Renal cortical epithelial cell (primary cell): ENCODE data around the gene SYT2. TPM values are rescaled to one million over a fixed set of nuclear protein-coding genes. Genes with fewer than 3 reads are reported as not detected.
A peak's percentile ranks its signal among the peaks of the same experiment; 100 is the strongest.

Source experiments
- DNase-seq: peaks from one replicate; pipeline ENCODE4 v3.0.0-alpha.2; 2011; ENCODE audit warnings: low read depth
- total RNA-seq: library from RNA; depleted of rRNA; stranded (reverse); fragments of >200 nt; gene quantifications from 2 replicates; pipeline ENCODE4 v1.2.3, GENCODE V29; 2014

Gene SYT2
- total RNA-seq, 1 donor from 2014 or later, result 0.05 TPM

DNA sequence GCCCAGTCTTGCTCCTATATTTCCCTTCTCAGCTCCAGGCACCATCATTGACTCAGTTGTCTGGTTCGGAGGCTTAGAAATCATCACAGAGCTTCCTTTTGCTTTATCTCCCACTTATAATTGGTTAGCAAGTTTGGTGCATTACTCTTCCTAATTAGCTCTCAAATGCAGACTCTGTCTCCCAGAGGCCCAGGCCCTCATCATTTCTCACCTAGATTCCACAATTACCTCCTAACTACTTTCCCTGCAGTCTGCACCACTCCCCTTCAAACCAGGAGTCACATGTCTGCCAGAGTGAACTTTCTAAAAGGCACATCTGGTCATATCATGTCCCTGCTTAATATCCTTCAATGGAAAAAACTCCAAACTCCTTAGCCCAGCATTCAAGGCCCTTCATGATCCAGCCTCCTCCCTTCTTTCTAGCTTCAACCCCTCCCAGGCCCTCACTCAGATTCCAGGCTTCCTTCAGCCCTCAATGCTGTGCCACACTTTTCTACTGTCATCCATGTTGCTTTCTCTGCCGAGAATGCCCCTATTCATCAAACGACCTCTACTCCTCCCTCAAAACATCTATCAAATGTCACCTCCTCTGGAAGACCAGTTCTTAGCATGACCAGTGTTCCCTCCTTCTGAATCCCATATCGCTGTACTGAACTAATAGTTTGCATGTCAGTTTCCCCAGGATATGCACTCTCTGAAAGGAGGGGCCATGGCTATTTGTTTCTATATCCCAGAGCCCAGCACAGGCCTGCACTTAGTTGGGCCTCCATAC is 30.7 kb downstream of the SYT2 start:
- no peak for DNase-seq

DNA sequence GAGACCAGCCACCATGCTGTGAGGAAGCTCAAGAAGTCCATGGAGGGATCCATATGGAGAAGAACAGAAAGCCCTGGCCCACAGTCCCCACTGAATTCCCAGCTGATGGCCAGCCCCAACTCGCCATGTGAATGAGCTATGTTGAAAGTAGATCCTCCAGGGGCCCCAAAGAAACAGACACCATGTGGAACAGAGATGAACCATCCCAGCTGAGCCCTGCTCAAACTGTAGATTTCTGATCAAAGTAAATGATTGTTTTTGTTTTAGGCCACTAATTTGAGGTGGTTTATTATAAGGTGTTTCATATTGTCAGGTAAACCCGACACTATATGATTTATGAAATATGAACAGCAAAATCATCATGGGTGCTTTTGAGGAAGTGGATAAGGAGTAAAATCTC is 32.8 kb downstream of the SYT2 start:
- no peak for DNase-seq

DNA sequence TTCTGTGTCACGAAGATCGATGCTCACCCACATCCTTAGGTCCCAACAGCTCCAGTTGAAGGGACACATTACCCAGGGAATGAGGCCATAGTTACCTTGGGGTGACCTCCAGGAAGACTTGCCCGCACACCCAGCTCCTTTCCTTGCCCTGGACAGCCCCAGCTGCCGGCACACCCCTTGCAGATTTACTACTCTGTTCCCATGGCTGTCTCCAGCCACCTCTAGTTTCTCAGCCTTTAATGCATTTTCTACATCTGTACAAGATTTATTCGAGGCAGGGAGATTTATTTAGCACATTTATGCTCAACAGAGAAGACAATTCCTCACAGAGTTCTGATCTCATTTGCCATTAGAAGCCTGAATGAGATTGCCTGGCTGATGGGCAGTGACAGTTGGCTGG is 36.7 kb downstream of the SYT2 start:
- no peak for DNase-seq

DNA sequence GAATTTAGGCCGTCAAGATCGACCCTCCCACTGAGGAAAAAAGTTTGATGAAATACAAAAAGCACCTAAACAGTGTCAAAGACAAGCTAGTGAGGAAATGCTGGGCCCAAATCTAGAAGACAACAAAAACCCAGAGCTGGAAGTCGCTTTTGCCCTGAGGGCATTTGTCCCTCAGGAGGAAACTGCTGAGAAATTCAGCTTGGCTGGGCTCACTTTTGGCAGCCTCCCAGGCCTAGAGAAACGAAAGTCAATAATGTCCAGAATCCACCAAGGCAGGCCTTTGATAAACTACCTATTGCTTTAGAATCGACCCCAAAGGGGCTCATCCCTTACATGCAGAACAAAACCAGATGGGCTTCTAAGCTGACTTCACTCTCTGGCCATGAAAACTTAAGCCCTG is 38.9 kb downstream of the SYT2 start:
- DNase-seq, result peak; percentile 11

DNA sequence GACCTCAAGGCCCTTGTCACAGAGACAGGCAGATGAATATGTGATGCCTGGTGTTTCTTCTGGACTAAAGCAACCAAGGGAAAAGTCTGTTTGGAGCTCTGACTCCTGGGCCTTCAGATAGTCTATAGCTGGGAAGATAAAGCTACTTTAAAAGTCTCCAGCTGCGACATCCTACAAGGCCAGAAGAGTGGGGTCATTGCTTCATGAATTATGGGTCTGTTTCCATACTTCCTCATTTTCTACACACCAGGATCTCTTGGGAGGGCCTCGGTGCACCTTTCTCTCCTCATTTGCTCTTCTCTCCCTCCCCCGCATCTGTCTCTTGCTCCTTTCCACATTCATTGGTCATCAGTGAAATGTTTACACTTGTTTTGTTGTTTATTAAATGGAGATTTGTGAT is 44.8 kb downstream of the SYT2 start:
- DNase-seq, result no peak

DNA sequence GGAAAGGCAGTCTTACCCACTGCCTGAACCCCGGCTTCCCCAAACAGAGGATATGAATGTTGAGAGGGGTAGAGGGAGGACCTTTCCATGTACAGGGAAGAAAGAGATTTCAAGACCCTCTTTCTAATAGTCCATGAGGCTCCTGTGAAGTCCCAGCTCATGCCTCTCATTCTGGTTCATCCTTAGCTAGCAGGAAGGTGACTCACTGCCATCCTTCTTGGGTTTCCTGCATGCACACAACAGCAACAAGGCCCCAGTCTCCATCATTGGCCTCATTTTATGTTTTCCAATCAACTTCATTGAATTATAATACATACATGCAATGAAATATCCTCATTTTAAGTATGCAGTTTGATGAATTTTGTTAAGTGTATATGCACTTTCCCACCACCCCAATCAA is 46.2 kb downstream of the SYT2 start:
- DNase-seq, result no peak

DNA sequence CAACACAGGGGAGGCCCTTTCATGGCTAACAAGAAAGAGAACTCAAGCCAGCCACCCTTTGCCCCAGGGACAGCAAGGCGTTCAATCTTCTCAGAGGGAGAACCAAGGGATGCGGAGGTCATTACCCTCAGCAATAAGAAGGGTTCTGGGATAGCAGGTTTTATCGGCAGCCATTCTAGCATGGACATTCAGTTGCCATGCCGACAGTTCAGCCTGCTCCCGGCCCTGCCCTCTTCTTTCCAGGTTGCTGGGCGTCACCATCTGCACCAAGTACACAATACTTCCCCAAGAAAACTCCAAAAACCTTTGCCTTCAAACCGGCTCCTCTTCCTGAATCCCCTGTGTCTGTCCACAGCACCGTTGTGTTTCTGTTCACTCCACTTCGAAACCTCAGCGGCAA is 47.1 kb downstream of the SYT2 start:
- no peak for DNase-seq

DNA sequence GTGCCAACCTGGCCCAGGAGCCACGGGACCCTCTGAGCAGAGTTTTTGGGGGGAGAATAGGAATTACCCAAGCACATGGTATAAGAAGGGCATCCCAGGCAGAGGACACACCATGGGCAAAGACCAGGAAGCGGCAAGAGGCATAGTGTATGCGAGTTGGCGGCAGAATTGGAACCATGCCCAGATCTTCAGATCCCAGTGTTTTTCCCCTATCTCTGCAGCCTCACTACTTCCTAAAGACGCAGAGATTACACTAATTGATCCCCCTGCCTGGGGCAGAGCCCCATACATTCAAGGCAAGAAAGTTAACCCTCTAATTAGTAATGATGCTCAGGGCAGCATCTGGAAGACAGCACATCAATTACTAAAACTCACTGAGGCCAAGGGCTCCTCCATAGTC is 48.2 kb downstream of the SYT2 start:
- DNase-seq, result no peak

DNA sequence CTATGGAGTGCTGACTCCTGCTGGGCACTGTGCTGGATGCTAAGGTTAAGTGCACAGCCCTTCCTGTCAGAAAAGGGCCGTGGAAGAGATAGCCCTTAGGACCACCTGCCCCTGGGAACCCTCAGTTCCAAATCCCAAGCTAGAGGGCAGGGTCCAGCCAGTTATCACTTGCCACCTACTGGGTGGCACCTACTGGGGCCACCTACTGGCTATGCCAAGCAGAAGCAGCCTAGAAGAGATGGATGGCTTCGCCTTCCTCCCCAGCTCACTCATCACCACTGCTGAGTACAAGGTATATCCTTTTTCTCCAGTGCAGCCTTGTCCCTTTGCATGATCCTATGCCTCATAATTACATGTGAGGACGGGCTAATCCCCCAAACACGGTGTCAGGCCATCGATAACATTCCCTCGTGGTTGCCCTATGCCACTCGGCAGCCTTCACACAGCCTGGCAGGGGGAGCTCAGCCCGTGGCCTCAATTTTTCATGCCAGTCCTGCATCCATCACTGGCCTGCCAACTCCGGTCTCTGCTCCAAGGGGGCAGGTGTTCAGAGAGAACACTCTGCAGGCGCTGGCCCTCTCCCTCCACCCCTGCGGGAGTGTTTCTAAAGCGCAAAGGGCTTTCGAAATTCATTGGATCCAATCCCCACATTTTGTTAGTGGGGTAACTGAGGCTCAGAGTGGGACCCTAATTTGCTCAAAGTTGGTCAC is 49.0 kb downstream of the SYT2 start:
- no peak for DNase-seq

DNA sequence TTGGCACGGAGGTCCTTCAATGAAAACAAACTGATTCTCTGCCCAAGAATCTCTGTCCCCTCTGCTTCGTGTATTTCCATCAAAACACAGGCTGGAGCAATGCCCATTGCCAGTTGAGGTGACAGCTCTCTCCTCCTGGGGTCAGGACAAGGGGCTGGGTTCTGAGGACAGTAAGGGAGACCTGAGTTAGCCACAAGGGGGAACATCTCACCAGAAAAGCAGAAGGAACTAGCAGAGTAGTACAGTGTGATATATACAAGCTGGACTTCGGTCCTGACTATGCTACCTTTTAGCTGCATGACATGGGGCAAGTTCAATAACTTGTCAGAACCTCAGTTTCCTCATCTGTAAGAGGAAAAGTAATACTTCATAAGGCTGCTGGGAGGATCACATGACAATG is 50.3 kb downstream of the SYT2 start:
- DNase-seq, result no peak

DNA sequence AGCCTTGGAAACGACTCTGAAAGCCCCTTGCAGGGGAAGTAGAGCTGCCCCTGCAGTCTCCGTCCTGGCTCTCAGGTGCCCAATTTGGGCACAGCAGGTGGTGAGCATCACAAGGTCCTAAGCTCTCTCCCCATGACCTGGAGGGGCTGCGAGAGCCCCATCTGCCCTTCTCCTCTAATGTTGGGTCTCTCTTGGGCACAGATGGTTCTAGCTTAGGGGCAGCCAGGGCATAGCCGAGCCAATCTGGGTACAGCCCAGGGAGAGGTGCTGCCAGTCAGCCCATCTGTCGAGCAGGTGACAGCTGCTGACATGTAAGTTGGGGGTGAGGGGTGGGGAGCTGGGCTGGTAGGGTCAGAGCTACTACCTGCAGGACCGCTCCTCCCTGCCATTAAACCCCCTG is 50.7 kb downstream of the SYT2 start:
- DNase-seq, result no peak

DNA sequence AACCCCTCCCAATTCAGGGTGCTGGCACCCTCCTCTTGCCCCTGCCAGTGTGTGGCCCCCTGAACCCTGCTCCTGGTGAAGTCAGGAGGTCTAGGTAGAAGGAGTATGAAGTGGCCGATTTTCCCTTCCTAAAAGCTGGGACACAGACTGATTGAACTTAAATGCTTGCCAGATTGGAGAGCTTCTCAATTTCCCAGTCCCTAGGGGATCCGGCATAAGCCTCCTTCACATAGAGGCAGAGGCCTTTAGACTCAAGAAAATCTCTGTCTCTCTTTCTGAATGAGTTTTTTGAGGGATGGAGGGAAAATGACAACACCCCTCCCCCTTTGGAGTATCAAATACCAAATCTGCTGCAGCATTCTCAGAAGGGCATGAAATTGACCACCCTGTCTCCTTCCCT is 51.5 kb downstream of the SYT2 start:
- DNase-seq, result no peak

DNA sequence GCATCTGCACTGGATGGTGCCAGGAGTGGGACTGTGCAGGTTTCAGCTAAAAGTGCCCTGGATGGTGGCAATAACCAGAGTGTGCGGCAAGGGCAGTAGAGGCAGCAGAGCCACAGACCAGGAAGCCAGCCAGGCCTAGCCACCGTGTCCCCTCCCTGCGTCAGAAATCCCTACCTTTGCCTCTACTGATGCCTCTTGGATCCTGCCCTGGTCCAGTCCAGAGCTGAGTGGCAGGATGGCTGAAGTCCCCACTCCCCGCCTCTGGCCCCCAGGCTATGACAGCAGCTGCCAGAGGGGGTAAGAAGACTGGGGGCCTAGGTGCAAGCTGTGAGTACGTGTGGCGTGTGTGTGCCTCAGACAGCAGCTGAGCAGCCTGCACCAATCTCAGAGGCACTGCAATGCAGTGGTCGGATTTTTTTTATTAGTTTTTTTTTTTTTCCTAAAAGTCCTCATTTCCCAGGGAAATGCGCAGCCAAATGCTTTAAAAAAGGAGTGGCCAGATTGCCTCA is 51.9 kb downstream of the SYT2 start:
- DNase-seq, result no peak

DNA sequence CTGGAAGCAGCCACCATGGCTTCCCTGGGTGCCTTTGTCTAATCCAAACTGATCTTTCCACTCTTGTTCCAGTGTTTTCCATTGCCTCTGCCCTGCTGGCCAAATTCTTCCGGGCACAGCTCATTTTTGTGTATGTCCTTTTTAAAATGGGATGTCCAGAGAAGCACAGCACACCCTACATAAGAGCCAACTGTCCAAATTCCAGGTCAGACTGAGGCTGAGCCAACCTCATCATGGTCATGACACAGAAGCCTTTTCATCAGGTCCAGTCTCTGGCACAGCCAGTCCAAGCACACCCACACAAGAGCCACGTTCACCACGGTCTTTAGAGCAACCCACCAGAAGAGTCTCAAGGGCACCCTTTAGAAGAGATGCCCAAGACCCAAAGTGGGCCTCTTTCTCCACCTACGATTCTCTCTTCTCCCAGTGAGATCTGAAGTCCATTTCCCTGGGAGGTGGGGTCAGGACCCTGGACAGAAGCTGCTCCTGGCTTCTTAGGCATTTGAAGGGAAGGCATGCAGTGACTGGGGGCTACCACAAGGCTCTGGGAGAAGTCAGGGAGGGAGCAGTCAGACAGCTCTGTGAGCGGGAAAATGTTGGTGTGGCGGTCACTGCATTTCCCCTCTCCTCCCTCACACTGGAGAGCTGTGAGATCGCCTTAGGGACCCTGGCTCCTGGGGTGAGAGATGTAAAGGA is 53.2 kb downstream of the SYT2 start:
- DNase-seq, result peak; percentile 41

DNA sequence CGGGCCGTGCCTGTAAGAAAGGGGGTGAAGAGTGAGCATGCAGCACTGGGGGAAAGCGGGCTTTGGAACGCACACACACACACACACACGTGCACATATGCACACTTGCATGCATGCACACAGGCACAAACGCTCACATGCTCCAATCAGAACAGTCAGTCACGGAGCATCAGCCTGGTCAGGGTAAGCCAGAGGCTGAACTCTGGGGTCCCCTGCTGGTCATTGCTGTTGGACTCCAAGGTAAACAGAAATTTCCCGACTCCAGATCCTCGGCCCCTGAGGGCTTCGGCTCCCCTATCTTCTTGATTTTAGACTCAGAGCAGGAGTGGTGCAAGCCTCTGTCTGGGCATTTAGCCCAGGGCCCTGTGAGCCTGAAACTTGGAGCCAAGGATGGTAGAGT is 54.2 kb downstream of the SYT2 start:
- DNase-seq, result no peak

DNA sequence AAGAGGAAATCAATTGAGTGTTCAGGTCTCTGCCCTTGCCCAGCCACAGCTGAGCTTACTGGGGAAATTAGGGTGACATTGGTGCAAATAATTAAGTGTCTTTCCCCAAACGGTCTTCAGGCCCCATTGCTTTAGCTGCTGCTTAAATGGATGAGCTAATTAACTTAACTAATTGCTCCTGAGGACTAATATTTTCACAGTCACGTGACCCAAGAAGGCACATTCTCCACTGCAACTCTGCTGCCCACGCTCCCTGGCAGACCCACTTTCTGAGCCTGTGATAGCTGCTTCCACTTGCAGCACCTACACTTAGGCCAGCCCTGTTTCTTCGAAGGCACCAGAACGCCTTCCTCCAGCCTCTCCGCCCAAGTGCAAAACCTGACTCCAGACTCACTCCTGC is 56.2 kb downstream of the SYT2 start:
- DNase-seq, result no peak

DNA sequence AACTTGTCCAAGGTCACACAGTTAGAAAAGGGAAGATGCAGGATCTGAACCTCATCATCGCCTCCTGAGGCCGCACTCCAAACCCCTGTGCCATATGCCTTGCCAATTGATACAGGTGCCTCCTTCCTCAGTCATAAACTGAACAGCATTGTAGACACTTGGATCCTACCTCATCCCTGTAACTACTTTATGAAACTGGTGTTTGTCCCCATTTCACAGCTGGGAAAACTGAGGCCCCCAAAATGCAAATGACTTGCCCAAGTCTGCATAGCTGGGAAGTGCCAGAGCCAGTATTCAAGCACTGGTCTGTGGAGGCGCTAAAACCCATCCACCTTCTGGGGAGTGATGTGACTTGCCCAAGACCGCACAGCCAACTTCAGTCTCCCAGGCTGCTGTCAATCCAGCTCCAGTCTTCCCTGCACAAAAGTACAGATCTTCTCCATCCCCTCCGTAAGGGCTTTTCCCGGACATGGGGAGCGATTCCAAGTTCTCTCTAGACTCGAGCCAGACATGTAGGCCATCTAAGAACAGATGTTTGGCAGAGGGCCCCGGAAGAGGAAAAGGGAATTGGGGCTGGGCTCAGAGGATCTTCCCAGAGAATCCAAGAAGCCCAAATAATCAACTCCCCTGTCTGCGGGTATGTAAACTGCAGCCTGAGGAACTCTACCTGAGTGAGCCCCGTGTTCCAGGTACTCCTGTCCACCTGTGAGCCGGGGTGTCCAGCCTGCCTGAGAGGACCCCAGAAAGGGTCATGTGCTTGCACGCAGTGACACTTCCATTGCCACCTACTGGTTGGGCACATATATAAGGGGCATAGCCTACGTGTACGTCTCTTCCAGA is 60.5 kb downstream of the SYT2 start:
- no peak for DNase-seq

DNA sequence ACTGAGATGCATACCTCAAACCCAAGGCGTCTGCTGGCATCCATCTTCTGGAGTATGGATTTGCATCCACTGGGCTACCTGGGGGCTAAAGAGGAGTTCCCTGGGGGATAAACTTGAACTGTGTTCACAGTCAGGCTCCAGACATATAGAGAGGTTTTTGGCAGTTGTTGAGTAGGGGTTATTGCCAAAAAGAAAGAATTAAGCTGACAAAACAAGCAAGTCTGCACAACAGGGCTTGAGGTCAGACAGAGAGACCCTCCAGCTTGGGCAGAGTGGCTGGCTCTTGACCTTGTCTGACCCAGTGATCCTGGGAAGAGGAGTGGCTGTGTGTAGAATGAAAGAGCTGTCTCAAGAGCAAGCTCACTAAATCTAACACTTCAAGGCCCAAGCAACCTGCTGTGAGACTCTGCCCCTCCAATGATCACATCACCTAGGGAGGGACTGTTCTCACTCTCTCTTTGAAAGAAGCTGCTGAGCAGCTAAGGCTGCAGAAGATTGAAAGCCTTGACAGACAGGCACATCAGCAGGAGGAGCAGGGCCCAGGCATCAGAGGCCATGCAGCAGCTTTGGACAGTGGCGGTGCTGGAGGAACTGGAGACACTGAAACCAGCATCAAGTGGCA is 61.5 kb downstream of the SYT2 start:
- no peak for DNase-seq

DNA sequence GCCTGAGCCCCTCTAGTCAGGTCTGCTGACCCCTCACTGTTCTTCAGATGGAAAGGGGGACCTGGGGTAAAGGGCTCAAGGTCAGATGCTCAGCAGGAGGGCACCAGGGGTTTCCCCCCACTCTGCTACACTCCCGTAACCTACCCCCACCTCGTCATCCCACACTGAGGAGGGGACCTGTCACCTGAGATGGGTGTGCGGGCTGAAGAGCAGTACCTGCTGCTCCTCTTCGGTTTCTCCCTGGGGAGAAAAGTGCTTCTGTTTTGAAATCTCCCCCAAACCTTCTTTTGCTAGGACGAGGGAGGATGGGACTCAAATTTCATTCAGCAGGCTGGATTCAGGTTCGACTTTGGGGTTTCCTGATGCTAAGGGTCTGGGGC is 65.2 kb downstream of the SYT2 start:
- no peak for DNase-seq

DNA sequence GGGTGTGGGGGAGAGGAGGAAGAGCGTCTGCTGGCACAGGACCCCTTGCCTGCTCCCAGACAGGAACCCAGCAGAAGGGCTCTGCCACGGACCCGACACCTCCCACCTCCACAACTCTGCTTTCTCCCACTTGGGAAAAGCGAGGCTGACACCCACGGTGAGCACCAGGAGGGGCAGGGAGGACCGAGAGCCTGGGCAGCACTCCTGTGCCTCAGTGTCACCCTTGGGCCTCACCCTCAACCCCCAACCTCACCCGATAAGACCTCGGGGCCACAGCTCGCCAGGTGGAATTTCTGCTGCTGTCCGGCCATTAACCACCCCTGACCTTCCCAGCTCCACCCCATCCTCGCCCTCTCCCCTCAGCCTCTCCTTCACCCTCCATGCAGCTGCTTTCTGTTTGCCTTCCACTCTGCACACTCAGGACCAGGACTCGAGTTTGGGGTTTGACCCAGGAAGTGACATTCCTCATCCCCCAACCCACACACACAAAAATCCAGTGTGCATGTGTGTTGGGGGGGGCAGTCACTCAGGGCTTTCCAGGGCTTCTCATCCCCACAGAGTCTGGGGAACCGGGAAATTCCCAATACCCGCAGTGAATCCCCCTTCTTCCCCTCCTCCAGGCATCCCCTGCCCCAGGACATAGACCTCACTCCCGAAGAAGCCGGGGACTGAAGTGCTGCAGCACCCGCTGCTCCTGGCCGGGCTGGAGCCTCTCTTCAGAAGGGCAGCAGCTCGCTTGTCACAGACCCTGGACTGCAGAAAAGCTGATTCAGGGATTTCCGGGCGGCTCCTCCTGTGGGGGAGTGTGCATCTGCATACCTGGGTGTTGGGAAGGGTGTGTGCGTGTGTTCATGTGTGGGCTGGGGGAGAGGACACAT is 65.8 kb downstream of the SYT2 start:
- DNase-seq, result no peak
